Endothelial cell of umbilical vein (primary cell): Measurements from ENCODE around the gene HK1.

Experiments used
- EZH2 ChIP-seq: IDR thresholded peaks from 2 replicates; pipeline ENCODE4 v1.6.1; 2012; ENCODE audit warnings: borderline replicate concordance, low read depth, mild to moderate bottlenecking, moderate library complexity, low read length, inconsistent platforms; ENCODE audit not compliant: severe bottlenecking
- TF ChIP-seq, protein P1 (sequence below), 2 donors: IDR thresholded peaks; 1 replicate in 1 of 2; 2 replicates in 1 of 2; pipeline ENCODE4 v1.5.1; 2011; ENCODE audit warnings: low read length in 2 of 2, mild to moderate bottlenecking in 2 of 2, moderate library complexity in 2 of 2, control low read depth in 1 of 2, inconsistent platforms in 1 of 2, low read depth in 1 of 2; ENCODE audit not compliant: insufficient read depth in 1 of 2; ENCODE audit errors: extremely low read depth in 1 of 2

DNA sequence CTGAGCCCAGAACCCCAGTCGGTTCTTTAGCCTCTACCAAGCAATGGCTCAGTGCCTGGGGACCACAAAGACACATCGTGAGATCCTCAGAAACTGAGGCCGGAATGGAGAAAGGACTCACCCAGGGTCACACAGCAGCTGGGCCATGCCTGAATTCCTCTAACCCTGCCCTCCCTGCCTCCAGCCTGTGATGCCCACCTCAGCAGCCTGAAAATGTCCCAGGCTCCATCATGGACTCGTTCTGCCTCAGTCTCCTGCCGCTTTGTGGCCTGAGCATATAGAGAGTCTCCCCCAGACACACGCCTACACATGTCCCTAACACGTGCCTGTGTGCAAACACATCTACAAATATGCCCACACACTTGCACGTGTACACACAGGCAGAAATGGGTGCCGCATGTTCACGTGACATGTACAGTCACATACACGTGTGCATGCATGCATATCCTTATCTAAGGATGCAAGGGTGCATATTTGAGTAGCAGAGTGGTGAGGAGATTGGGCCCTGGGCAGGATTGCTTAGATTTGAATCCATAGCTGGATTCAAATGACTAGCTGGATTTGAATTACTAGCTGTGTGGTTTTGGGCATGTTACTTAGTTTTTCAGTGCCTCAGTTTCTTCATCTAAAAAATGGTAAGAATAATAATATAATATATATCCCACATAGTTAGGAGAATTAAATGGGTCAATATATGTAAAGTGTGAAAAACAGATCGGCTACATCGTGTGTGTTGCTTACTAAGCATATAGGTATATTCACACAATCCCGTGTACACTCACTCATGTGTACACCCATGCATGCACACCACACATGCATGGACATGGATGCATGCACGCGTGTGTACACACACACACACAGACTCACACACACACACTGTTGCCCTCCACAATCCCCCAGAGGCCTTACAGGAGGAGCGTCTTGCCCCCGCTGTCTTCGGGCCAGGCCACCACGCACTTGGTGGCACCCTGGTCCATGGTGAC lies 136.0 kb downstream of the HK1 start:
- TF ChIP-seq, protein P1, sequence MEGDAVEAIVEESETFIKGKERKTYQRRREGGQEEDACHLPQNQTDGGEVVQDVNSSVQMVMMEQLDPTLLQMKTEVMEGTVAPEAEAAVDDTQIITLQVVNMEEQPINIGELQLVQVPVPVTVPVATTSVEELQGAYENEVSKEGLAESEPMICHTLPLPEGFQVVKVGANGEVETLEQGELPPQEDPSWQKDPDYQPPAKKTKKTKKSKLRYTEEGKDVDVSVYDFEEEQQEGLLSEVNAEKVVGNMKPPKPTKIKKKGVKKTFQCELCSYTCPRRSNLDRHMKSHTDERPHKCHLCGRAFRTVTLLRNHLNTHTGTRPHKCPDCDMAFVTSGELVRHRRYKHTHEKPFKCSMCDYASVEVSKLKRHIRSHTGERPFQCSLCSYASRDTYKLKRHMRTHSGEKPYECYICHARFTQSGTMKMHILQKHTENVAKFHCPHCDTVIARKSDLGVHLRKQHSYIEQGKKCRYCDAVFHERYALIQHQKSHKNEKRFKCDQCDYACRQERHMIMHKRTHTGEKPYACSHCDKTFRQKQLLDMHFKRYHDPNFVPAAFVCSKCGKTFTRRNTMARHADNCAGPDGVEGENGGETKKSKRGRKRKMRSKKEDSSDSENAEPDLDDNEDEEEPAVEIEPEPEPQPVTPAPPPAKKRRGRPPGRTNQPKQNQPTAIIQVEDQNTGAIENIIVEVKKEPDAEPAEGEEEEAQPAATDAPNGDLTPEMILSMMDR (IDR thresholded peaks at IDR 0.05; ENCODE audit: extremely low read depth in 1 of 2, insufficient read depth in 1 of 2, low read depth in 1 of 2, low read length in 2 of 2), result no peak
- no peak for TF ChIP-seq EZH2
